ENCODE results near the gene HAND1. TPM values are rescaled to one million over a fixed set of nuclear protein-coding genes. Genes with fewer than 3 reads are reported as not detected.

HAND1 gene
- polyA plus RNA-seq, 1 experiment = not detected

- DNase-seq (ENCODE audit: low read depth) = no peak
- Histone ChIP-seq H3K27me3 (ENCODE audit: control insufficient read depth, insufficient read depth, low read length) (peaks cover 79% of the 10 kb centered on the region), H3K4me3 (ENCODE audit: low read depth, low read length) (no peak overlapping the region), H3K36me3 (ENCODE audit: control insufficient read depth, insufficient read depth, low read length) (no peaks in the 10 kb centered on the region)
- ChIA-PET CTCF (interaction anchor here (0.7 to 2.4 kb wide), 6 partner anchors 12 to 159 kb away, joined by 3 to 14 read pairs (median 5); no protein-coding TSS in a partner anchor), POLR2A (no interaction called here)
- no peak for TF ChIP-seq CTCF (IDR thresholded peaks at IDR 0.05; ENCODE audit: insufficient read depth, low read depth, low read length)
Measured at GRCh38 chr5:154483654-154484392, 5.8 kb upstream of the HAND1 start.

- ChIA-PET POLR2A (no interaction called here), CTCF (interaction anchor here (0.7 to 2.4 kb wide), 4 partner anchors 15 to 38 kb away, joined by 3 to 14 read pairs (median 5); no protein-coding TSS in a partner anchor)
- TF ChIP-seq CTCF (IDR thresholded peaks at IDR 0.05; ENCODE audit: insufficient read depth, low read depth, low read length) = no peak
- Histone ChIP-seq H3K4me3 (ENCODE audit: low read depth, low read length) (no peak overlapping the region), H3K27me3 (ENCODE audit: control insufficient read depth, insufficient read depth, low read length) (peaks cover 87% of the 10 kb centered on the region), H3K36me3 (ENCODE audit: control insufficient read depth, insufficient read depth, low read length) (no peaks in the 10 kb centered on the region)
- DNase-seq (ENCODE audit: low read depth) = no peak
Measured at GRCh38 chr5:154482528-154483449, 4.8 kb upstream of the HAND1 start.

GRCh38 chr5:154481584-154482381 is 3.8 kb upstream of the HAND1 start:
- Histone ChIP-seq H3K4me3 (ENCODE audit: low read depth, low read length) (no peak overlapping the region), H3K27me3 (ENCODE audit: control insufficient read depth, insufficient read depth, low read length) (peaks cover 90% of the 10 kb centered on the region), H3K36me3 (ENCODE audit: control insufficient read depth, insufficient read depth, low read length) (no peaks in the 10 kb centered on the region)
- TF ChIP-seq CTCF (IDR thresholded peaks at IDR 0.05; ENCODE audit: insufficient read depth, low read depth, low read length) = no peak
- DNase-seq (ENCODE audit: low read depth) = no peak
- ChIA-PET POLR2A (no interaction called here), CTCF (interaction anchor here (0.8 to 1.4 kb wide), 2 partner anchors 14 to 22 kb away, joined by 3 read pairs; no protein-coding TSS in a partner anchor)

GRCh38 chr5:154480847-154481246 is 2.8 kb upstream of the HAND1 start:
- Histone ChIP-seq H3K4me3 (ENCODE audit: low read depth, low read length) (no peak overlapping the region), H3K36me3 (ENCODE audit: control insufficient read depth, insufficient read depth, low read length) (no peaks in the 10 kb centered on the region), H3K27me3 (ENCODE audit: control insufficient read depth, insufficient read depth, low read length) (peaks cover 93% of the 10 kb centered on the region)
- no peak for DNase-seq (ENCODE audit: low read depth)
- ChIA-PET CTCF (no interaction called here), POLR2A (no interaction called here)
- TF ChIP-seq CTCF (IDR thresholded peaks at IDR 0.05; ENCODE audit: insufficient read depth, low read depth, low read length) = no peak
